Smooth muscle cell (in vitro differentiated cells): ENCODE measurements around the gene CIROP. TPM values are rescaled to one million over a fixed set of nuclear protein-coding genes. Genes with fewer than 3 reads are reported as not detected.

Experiments
- DNase-seq: peaks from one replicate; lab custom pipeline; 2025; ENCODE audit not compliant: unreplicated experiment; lab: John Stamatoyannopoulos, UW
- H2AFZ ChIP-seq: fragments of 200-600 bp; sonication (generic); 2 replicates; pipeline ENCODE4 v1.6.0; 2016; ENCODE audit warnings: antibody characterized with exemption, low read depth, mild to moderate bottlenecking
- H3F3A ChIP-seq: fragments of 200-600 bp; sonication (generic); 2 replicates; pipeline ENCODE4 v1.6.0; 2017; ENCODE audit warnings: antibody characterized with exemption, low read depth
- H3K27ac ChIP-seq: fragments of 200-600 bp; sonication (generic); 2 replicates; pipeline ENCODE4 v1.5.1; 2016; ENCODE audit warnings: low read depth, mild to moderate bottlenecking
- H3K27me3 ChIP-seq: fragments of 200-600 bp; sonication (generic); 2 replicates; pipeline ENCODE4 v1.6.1; 2016; ENCODE audit warnings: low read depth, mild to moderate bottlenecking
- H3K36me3 ChIP-seq: fragments of 200-600 bp; sonication (generic); 2 replicates; pipeline ENCODE4 v1.5.1; 2016; ENCODE audit warnings: low read depth
- H3K4me1 ChIP-seq: fragments of 200-600 bp; sonication (generic); 2 replicates; pipeline ENCODE4 v1.5.1; 2016; ENCODE audit warnings: low read depth
- H3K4me2 ChIP-seq: fragments of 200-600 bp; sonication (generic); 2 replicates; pipeline ENCODE4 v1.6.0; 2016; ENCODE audit warnings: mild to moderate bottlenecking
- H3K4me3 ChIP-seq: fragments of 200-600 bp; sonication (generic); 2 replicates; pipeline ENCODE4 v1.5.1; 2016; ENCODE audit warnings: mild to moderate bottlenecking
- H3K79me2 ChIP-seq: fragments of 200-600 bp; sonication (generic); 2 replicates; pipeline ENCODE4 v1.6.0; 2016; ENCODE audit warnings: low read depth, mild to moderate bottlenecking
- H3K9ac ChIP-seq: fragments of 200-600 bp; sonication (generic); 2 replicates; pipeline ENCODE4 v1.6.0; 2016; ENCODE audit warnings: low read depth
- H3K9me3 ChIP-seq: fragments of 200-600 bp; sonication (generic); replicated peaks from 2 replicates; pipeline ENCODE4 v1.5.1; 2016; ENCODE audit warnings: low read depth
- H4K20me1 ChIP-seq: fragments of 200-600 bp; sonication (generic); 2 replicates; pipeline ENCODE4 v1.6.0; 2016; ENCODE audit warnings: low read depth
- CTCF ChIP-seq: fragments of 200-600 bp; sonication (generic); IDR thresholded peaks from 2 replicates; pipeline ENCODE4 v1.5.1; 2017; ENCODE audit warnings: borderline replicate concordance, mild to moderate bottlenecking, antibody characterized with exemption; ENCODE audit not compliant: insufficient read depth, poor library complexity, severe bottlenecking
- WGBS: methylation state at CpG from one replicate; pipeline ENCODE4 v1.1.7; 2016; ENCODE audit warnings: low lambda C conversion rate; 5-methylcytosine and 5-hydroxymethylcytosine counted together
- polyA plus RNA-seq: library from polyadenylated mRNA; unstranded; fragments of >200 nt; fragmentation: Nextera tagmentation; extraction: Ambion mirVana; gene quantifications from 2 replicates; pipeline ENCODE4 v1.2.1, GENCODE V29; 2016
- total RNA-seq: library from RNA; depleted of rRNA; stranded (reverse); fragments of >200 nt; gene quantifications from 2 replicates; pipeline ENCODE4 v1.2.3, GENCODE V29; 2014

Gene CIROP
- total RNA-seq (not detected in 2 replicates), polyA plus RNA-seq (not detected in 2 replicates)

- Histone ChIP-seq H3K79me2 (no peaks in the 10 kb centered on the region), H3K4me1 (no peaks in the 10 kb centered on the region), H3K36me3 (no peaks in the 10 kb centered on the region), H3K4me3 (no peak within 1 kb of the TSS), H3K9ac (no peak within 1 kb of the TSS), H3F3A (no peaks in the 10 kb centered on the region), H4K20me1 (peaks cover 6% of the 10 kb centered on the region), H3K4me2 (no peak within 1 kb of the TSS), H3K9me3 (no peaks in the 10 kb centered on the region), H3K27ac (no peak within 1 kb of the TSS), H2AFZ (no peak within 1 kb of the TSS), H3K27me3 (peaks cover 2% of the 10 kb centered on the region)
- WGBS, result 65% methylated on average over 11 of the region's 11 CpGs
- no peak for DNase-seq
- TF ChIP-seq CTCF, result no peak
Measured at GRCh38 chr14:23104591-23105347, at the start of gene CIROP. CIROP (minus strand) TSS chr14:23104989; CDS start chr14:23104920, 69 bp downstream.

- peak overlapping the region; percentile 11 for H3K4me3 ChIP-seq
- H3K36me3 ChIP-seq, result no peaks in the 10 kb centered on the region
- H3K9ac ChIP-seq, result peak overlapping the region; percentile 37
- no peaks in the 10 kb centered on the region for H4K20me1 ChIP-seq
- H3F3A ChIP-seq, result peaks cover 13% of the 10 kb centered on the region
- H3K4me1 ChIP-seq, result peaks cover 17% of the 10 kb centered on the region
- no peak overlapping the region for H2AFZ ChIP-seq
- no peaks in the 10 kb centered on the region for H3K27me3 ChIP-seq
- 24% methylated on average over 28 of the region's 28 CpGs for WGBS
- H3K4me2 ChIP-seq, result peak overlapping the region; percentile 71
- TF ChIP-seq CTCF, result no peak
- no peaks in the 10 kb centered on the region for H3K9me3 ChIP-seq
- H3K27ac ChIP-seq, result peak overlapping the region; percentile 89
- no peaks in the 10 kb centered on the region for H3K79me2 ChIP-seq
- peak; percentile 21 for DNase-seq
Measured at GRCh38 chr14:23153851-23154796, 49.3 kb upstream of the CIROP start.

- no peaks in the 10 kb centered on the region for H4K20me1 ChIP-seq
- no peaks in the 10 kb centered on the region for H3K9me3 ChIP-seq
- peaks cover 22% of the 10 kb centered on the region for H3K4me1 ChIP-seq
- H3K79me2 ChIP-seq, result no peaks in the 10 kb centered on the region
- no peak overlapping the region for H3K4me3 ChIP-seq
- no peak overlapping the region for H3K4me2 ChIP-seq
- WGBS, result 97% methylated on average over 2 of the region's 2 CpGs
- DNase-seq, result no peak
- H3K27ac ChIP-seq, result no peak overlapping the region
- no peaks in the 10 kb centered on the region for H3K36me3 ChIP-seq
- H3K27me3 ChIP-seq, result no peaks in the 10 kb centered on the region
- peaks cover 23% of the 10 kb centered on the region for H3F3A ChIP-seq
- no peak for TF ChIP-seq CTCF
- no peak overlapping the region for H2AFZ ChIP-seq
- no peak overlapping the region for H3K9ac ChIP-seq
Measured at GRCh38 chr14:23151342-23151741, 46.6 kb upstream of the CIROP start.
